ENCODE data around the gene PNKD. TPM values are rescaled to one million over a fixed set of nuclear protein-coding genes. Genes with fewer than 3 reads are reported as not detected.
"Not testable (repeated sequence)": the region's sequence is repeated elsewhere in the genome, so short reads cannot be mapped to it uniquely, and the experiment has no call there.

PNKD gene
- total RNA-seq, 1 donor from 2014 or later: 39.1 TPM

DNA sequence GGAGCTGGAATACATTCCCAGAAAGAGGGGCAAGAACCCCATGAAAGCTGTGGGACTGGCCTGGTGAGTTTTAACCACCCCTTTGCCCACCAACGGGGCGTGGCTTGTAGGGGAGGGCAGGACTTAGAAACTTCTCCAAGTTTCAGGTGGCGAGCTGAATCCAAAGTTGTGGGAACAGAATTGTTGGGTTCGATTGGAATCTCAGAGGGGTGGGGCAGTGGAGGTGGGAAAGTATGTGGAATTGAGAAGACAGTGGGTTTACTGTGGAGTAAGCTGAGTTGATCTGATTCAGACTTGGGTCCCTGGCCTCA lies 1.1 kb downstream of the PNKD start:
- Histone ChIP-seq H3K27me3 (ENCODE audit: control insufficient read depth in 3 of 3, insufficient read depth in 3 of 3, low read length in 3 of 3) (no peaks in the 10 kb centered on the region), H3K9me3 (ENCODE audit: control insufficient read depth in 3 of 3, low read length in 3 of 3) (no peaks in the 10 kb centered on the region), H3K36me3 (ENCODE audit: control insufficient read depth in 3 of 3, insufficient read depth in 3 of 3, low read length in 3 of 3) (peaks cover 35 to 43% (median 40%) of the 10 kb centered on the region in 3 donors), H3K4me3 (ENCODE audit: low read length in 3 of 3) (peak overlapping the region; percentile 93 to 96 (median 95)), H3K4me1 (ENCODE audit: control insufficient read depth in 3 of 3, insufficient read depth in 3 of 3, low read length in 3 of 3) (peaks cover 43 to 54% (median 48%) of the 10 kb centered on the region in 3 donors), H3K27ac (ENCODE audit: low read depth, low read length) (peak overlapping the region; percentile 23), H3K9ac (ENCODE audit: low read depth in 1 of 3, low read length in 3 of 3) (peak overlapping the region; percentile 79 to 94 (median 94))

- Histone ChIP-seq H3K9me3 (ENCODE audit: control insufficient read depth in 3 of 3, low read length in 3 of 3) (no peaks in the 10 kb centered on the region), H3K27me3 (ENCODE audit: control insufficient read depth in 3 of 3, insufficient read depth in 3 of 3, low read length in 3 of 3) (no peaks in the 10 kb centered on the region), H3K9ac (ENCODE audit: low read depth in 1 of 3, low read length in 3 of 3) (peak overlapping the region; percentile 70 to 94 (median 79)), H3K4me3 (ENCODE audit: low read length in 3 of 3) (peak overlapping the region; percentile 1 to 96 (median 93)), H3K4me1 (ENCODE audit: control insufficient read depth in 3 of 3, insufficient read depth in 3 of 3, low read length in 3 of 3) (peaks cover 43 to 54% (median 50%) of the 10 kb centered on the region in 3 donors), H3K27ac (ENCODE audit: low read depth, low read length) (peak overlapping the region; percentile 67), H3K36me3 (ENCODE audit: control insufficient read depth in 3 of 3, insufficient read depth in 3 of 3, low read length in 3 of 3) (peaks cover 35 to 43% (median 40%) of the 10 kb centered on the region in 3 donors)
These were observed 1.7 kb downstream of the PNKD start for GRCh38 chr2:218271865-218272530.

DNA sequence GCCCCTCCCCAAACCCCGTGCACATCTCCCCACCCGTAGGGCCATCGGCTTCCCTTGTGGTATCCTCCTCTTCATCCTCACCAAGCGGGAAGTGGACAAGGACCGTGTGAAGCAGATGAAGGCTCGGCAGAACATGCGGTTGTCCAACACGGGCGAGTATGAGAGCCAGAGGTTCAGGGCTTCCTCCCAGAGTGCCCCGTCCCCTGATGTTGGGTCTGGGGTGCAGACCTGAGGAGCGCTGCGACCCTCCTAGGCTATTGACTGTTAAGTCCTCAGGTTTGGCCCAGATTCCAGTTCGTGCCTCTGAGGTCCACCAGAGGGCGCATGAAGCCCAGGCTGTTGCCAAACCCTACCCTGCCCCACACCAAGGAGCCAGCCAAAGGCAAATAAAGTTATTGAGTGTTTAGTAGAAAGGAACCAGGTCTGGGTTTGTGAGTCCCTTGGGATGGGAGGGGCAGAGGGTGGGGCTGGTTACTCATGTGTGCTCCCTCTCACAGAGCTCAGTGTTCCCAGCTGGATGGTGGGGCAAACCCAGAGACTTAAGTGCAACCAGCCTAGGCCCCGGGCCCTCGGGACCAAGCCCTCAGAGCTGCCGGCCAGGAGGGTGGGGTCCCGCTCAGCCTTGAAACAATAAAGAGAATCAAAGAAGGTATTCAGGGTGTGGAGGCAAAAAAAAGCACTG lies 2.4 kb downstream of the PNKD start:
- Histone ChIP-seq H3K4me1 (ENCODE audit: control insufficient read depth in 3 of 3, insufficient read depth in 3 of 3, low read length in 3 of 3) (peaks cover 43 to 52% (median 51%) of the 10 kb centered on the region in 3 donors), H3K36me3 (ENCODE audit: control insufficient read depth in 3 of 3, insufficient read depth in 3 of 3, low read length in 3 of 3) (peaks cover 34 to 43% (median 41%) of the 10 kb centered on the region in 3 donors), H3K27me3 (ENCODE audit: control insufficient read depth in 3 of 3, insufficient read depth in 3 of 3, low read length in 3 of 3) (no peaks in the 10 kb centered on the region), H3K4me3 (ENCODE audit: low read length in 3 of 3) (peak overlapping the region; percentile 29 to 96 (median 93)), H3K9me3 (ENCODE audit: control insufficient read depth in 3 of 3, low read length in 3 of 3) (no peaks in the 10 kb centered on the region), H3K27ac (ENCODE audit: low read depth, low read length) (peak overlapping the region; percentile 67), H3K9ac (ENCODE audit: low read depth in 1 of 3, low read length in 3 of 3) (peak overlapping the region; percentile 12 to 70 (median 45))

DNA sequence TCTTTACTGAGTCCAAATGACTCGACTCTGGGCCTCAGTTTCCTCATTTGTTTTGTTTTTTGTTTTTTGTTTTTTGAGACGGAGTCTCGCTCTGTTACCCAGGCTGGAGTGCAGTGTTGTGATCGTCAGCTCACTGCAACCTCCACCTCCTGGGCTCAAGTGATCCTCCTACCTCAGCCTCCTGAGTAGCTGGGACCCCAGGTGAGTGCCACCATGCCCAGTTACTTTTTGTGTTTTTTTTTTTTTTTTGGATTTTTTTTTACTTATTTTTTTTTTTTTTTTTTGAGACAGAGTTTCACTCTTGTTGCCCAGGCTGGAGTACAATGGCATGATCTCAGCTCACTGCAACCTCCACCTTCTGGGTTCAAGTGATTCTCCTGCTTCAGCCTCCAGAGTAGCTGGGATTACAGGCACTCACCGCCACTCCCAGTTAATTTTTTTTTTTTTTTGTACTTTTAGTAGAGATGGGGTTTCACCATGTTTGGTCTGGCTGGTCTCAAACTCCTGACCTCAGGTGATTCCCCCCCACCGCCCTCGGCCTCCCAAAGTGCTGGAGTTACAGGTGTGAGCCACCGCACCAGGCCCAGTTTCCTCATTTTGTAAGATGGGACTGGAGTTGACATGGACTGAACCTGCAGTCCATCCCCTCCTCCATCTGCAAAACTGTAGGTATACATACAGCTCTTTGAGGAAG lies 3.0 kb downstream of the PNKD start:
- Histone ChIP-seq H3K27ac (ENCODE audit: low read depth, low read length) (peak overlapping the region; percentile 67), H3K4me1 (ENCODE audit: control insufficient read depth in 3 of 3, insufficient read depth in 3 of 3, low read length in 3 of 3) (peaks cover 43 to 56% (median 51%) of the 10 kb centered on the region in 3 donors)
- not testable (repeated sequence) for H3K4me3 ChIP-seq (ENCODE audit: low read length in 3 of 3)

DNA sequence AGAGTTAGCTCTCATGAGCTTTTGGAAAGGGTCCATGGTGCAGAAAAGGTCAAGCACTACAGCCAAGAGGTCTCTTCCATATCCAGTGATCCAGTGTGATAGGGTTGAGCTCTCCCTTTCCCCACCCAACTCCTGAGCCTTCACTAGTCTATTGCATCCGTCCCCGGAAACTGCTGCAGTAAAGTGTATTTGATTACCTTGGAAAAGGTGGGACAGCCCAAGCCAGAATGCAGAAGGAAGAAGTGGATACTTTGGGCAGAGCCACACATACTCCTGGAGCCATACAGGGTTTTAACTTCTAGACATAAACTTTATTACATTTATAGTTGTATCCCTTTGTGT lies 3.6 kb downstream of the PNKD start:
- H3K4me1 ChIP-seq (ENCODE audit: control insufficient read depth in 3 of 3, insufficient read depth in 3 of 3, low read length in 3 of 3): peaks cover 43 to 59% (median 51%) of the 10 kb centered on the region in 3 donors
- H3K9ac ChIP-seq (ENCODE audit: low read depth in 1 of 3, low read length in 3 of 3): no peak overlapping the region
- no peak overlapping the region for H3K27ac ChIP-seq (ENCODE audit: low read depth, low read length)
- no peak overlapping the region for H3K4me3 ChIP-seq (ENCODE audit: low read length in 3 of 3)
- H3K9me3 ChIP-seq (ENCODE audit: control insufficient read depth in 3 of 3, low read length in 3 of 3): no peaks in the 10 kb centered on the region
- peaks cover 46 to 53% (median 53%) of the 10 kb centered on the region in 3 donors for H3K36me3 ChIP-seq (ENCODE audit: control insufficient read depth in 3 of 3, insufficient read depth in 3 of 3, low read length in 3 of 3)
- H3K27me3 ChIP-seq (ENCODE audit: control insufficient read depth in 3 of 3, insufficient read depth in 3 of 3, low read length in 3 of 3): no peaks in the 10 kb centered on the region

More for the DNA sequence above, 3.0 kb downstream of the PNKD start:
- not testable (repeated sequence) for H3K9me3 ChIP-seq (ENCODE audit: control insufficient read depth in 3 of 3, low read length in 3 of 3); H3K27me3 ChIP-seq (ENCODE audit: control insufficient read depth in 3 of 3, insufficient read depth in 3 of 3, low read length in 3 of 3)
- peaks cover 40 to 48% (median 48%) of the 10 kb centered on the region in 3 donors for H3K36me3 ChIP-seq (ENCODE audit: control insufficient read depth in 3 of 3, insufficient read depth in 3 of 3, low read length in 3 of 3)
- H3K9ac ChIP-seq (ENCODE audit: low read depth in 1 of 3, low read length in 3 of 3): peak overlapping the region in 1 of 3 donors; percentile 70

GRCh38 chr2:218274586-218274985 lies 4.3 kb downstream of the PNKD start:
- Histone ChIP-seq H3K4me1 (ENCODE audit: control insufficient read depth in 3 of 3, insufficient read depth in 3 of 3, low read length in 3 of 3) (peaks cover 36 to 58% (median 45%) of the 10 kb centered on the region in 3 donors), H3K27ac (ENCODE audit: low read depth, low read length) (peak overlapping the region; percentile 27), H3K27me3 (ENCODE audit: control insufficient read depth in 3 of 3, insufficient read depth in 3 of 3, low read length in 3 of 3) (no peaks in the 10 kb centered on the region), H3K36me3 (ENCODE audit: control insufficient read depth in 3 of 3, insufficient read depth in 3 of 3, low read length in 3 of 3) (peaks cover 53 to 60% (median 60%) of the 10 kb centered on the region in 3 donors), H3K9me3 (ENCODE audit: control insufficient read depth in 3 of 3, low read length in 3 of 3) (no peaks in the 10 kb centered on the region), H3K4me3 (ENCODE audit: low read length in 3 of 3) (no peak overlapping the region), H3K9ac (ENCODE audit: low read depth in 1 of 3, low read length in 3 of 3) (peak overlapping the region in 2 of 3 donors; percentile 29 to 40)

DNA sequence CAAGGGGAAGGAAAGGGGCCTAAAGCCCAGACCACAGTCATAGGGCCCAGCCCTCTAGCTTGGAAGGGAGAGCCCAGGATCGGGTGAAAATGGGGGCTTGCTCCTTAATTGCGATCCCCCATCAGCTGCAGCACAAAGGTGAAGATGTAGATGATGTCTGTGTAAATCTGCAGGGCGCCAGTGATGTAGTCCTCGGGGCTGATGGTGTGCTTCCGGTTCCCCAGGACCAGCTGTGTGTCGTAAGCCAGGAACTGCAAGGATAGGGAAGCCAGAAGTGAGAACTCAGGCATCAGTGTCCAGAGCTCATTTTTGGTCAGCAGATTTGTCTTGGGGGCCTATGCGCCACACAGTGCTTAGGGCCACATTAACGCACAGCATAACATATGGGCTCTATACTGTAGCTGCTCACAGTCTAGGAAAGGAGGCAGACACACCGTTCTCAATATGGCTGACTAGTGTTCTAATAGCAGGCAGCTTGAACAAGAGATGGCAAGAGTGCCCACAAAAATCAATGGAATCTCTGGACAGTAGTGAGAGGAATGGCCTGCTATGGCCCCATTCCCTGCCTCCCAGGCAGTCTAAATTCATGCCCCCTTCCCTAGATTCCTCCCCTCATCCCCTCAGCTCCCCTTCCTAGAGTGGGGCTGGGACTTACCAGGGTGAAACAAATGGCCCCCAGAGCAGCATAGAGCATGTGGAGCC lies 5.2 kb downstream of the PNKD start:
- no peaks in the 10 kb centered on the region for H3K27me3 ChIP-seq (ENCODE audit: control insufficient read depth in 3 of 3, insufficient read depth in 3 of 3, low read length in 3 of 3)

GRCh38 chr2:218276986-218277755 lies 6.9 kb downstream of the PNKD start:
- H3K4me1 ChIP-seq (ENCODE audit: control insufficient read depth in 3 of 3, insufficient read depth in 3 of 3, low read length in 3 of 3): peaks cover 30 to 57% (median 43%) of the 10 kb centered on the region in 3 donors
- no peak overlapping the region for H3K27ac ChIP-seq (ENCODE audit: low read depth, low read length)
- peaks cover 65 to 83% (median 76%) of the 10 kb centered on the region in 3 donors for H3K36me3 ChIP-seq (ENCODE audit: control insufficient read depth in 3 of 3, insufficient read depth in 3 of 3, low read length in 3 of 3)
- no peaks in the 10 kb centered on the region for H3K27me3 ChIP-seq (ENCODE audit: control insufficient read depth in 3 of 3, insufficient read depth in 3 of 3, low read length in 3 of 3)
- no peaks in the 10 kb centered on the region for H3K9me3 ChIP-seq (ENCODE audit: control insufficient read depth in 3 of 3, low read length in 3 of 3)
- H3K4me3 ChIP-seq (ENCODE audit: low read length in 3 of 3): no peak overlapping the region
- H3K9ac ChIP-seq (ENCODE audit: low read depth in 1 of 3, low read length in 3 of 3): no peak overlapping the region

More for the DNA sequence above, 5.2 kb downstream of the PNKD start:
- H3K9me3 ChIP-seq (ENCODE audit: control insufficient read depth in 3 of 3, low read length in 3 of 3): no peaks in the 10 kb centered on the region
- H3K36me3 ChIP-seq (ENCODE audit: control insufficient read depth in 3 of 3, insufficient read depth in 3 of 3, low read length in 3 of 3): peaks cover 62 to 70% (median 70%) of the 10 kb centered on the region in 3 donors
- H3K9ac ChIP-seq (ENCODE audit: low read depth in 1 of 3, low read length in 3 of 3): no peak overlapping the region
- H3K27ac ChIP-seq (ENCODE audit: low read depth, low read length): no peak overlapping the region
- H3K4me1 ChIP-seq (ENCODE audit: control insufficient read depth in 3 of 3, insufficient read depth in 3 of 3, low read length in 3 of 3): peaks cover 36 to 61% (median 47%) of the 10 kb centered on the region in 3 donors
- no peak overlapping the region for H3K4me3 ChIP-seq (ENCODE audit: low read length in 3 of 3)

GRCh38 chr2:218277921-218278320 lies 7.6 kb downstream of the PNKD start:
- peaks cover 30 to 58% (median 43%) of the 10 kb centered on the region in 3 donors for H3K4me1 ChIP-seq (ENCODE audit: control insufficient read depth in 3 of 3, insufficient read depth in 3 of 3, low read length in 3 of 3)
- peak overlapping the region in 1 of 3 donors; percentile 28 for H3K9ac ChIP-seq (ENCODE audit: low read depth in 1 of 3, low read length in 3 of 3)
- no peaks in the 10 kb centered on the region for H3K9me3 ChIP-seq (ENCODE audit: control insufficient read depth in 3 of 3, low read length in 3 of 3)
- peaks cover 65 to 84% (median 76%) of the 10 kb centered on the region in 3 donors for H3K36me3 ChIP-seq (ENCODE audit: control insufficient read depth in 3 of 3, insufficient read depth in 3 of 3, low read length in 3 of 3)
- no peak overlapping the region for H3K27ac ChIP-seq (ENCODE audit: low read depth, low read length)
- H3K4me3 ChIP-seq (ENCODE audit: low read length in 3 of 3): no peak overlapping the region
- H3K27me3 ChIP-seq (ENCODE audit: control insufficient read depth in 3 of 3, insufficient read depth in 3 of 3, low read length in 3 of 3): no peaks in the 10 kb centered on the region

All from skeletal muscle tissue (tissue), 4 donors.